Measurements from ENCODE around the gene HBP1. TPM values are rescaled to one million over a fixed set of nuclear protein-coding genes. Genes with fewer than 3 reads are reported as not detected.

HBP1 gene
- total and polyA plus RNA-seq, 2 of the 8 experiments (the other 6 are each of a cell fraction or from before 2014, with no cell fraction given): 28.9 to 29.2 TPM

DNA sequence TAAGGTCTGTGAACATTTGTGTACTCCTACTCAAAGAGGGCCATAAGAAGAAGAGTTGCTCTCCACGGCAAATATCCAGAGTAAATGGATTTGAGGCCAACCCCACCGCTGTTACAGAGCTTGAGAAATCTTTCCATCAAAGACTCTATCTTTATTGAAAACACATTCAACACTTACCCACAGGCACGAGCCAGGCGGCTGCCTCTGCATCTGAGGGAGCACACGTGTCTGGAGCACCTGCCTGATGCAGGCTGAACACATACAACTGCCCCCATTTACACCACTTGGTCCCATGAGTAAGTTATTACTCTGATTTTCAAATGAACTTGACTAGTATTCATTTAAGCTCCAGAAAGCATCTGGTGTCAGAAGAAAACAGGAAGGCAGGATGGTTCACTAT, 38.7 kb downstream of the HBP1 start:
- Histone ChIP-seq H2BK120ac (replicated peaks; ENCODE audit: low read depth, low read length) (no peak overlapping the region), H3K4me1 (replicated peaks in 1 of 4; ENCODE audit: control insufficient read depth in 3 of 4, insufficient read depth in 4 of 4, low read length in 3 of 4) (no peaks in the 10 kb centered on the region), H2BK15ac (ENCODE audit: low read length) (no peak overlapping the region), H3K79me2 (ENCODE audit: control insufficient read depth in 1 of 2, insufficient read depth in 2 of 2, low read length in 2 of 2) (no peaks in the 10 kb centered on the region), H3K79me1 (ENCODE audit: low read depth, low read length) (no peaks in the 10 kb centered on the region), H3K4ac (replicated peaks; ENCODE audit: insufficient read length, low read depth, low read length) (no peak overlapping the region), H2BK5ac (ENCODE audit: low read depth, low read length) (no peak overlapping the region), H4K8ac (ENCODE audit: extremely low read depth, insufficient read depth, low read length) (no peak overlapping the region), H4K91ac (replicated peaks; ENCODE audit: insufficient read length, low read length) (no peak overlapping the region), H3K36me3 (ENCODE audit: control insufficient read depth in 2 of 4, insufficient read depth in 4 of 4, low read length in 3 of 4) (peaks cover 0 to 23% (median 2%) of the 10 kb centered on the region in 4 experiments; a peak in 5 of 8 replicates), H4K20me1 (replicated peaks in 1 of 2; ENCODE audit: control insufficient read depth in 1 of 2, insufficient read depth in 2 of 2, low read length in 2 of 2) (peaks cover 0 to 2% of the 10 kb centered on the region in 2 experiments), H3K4me3 (ENCODE audit: extremely low read depth in 1 of 4, insufficient read depth in 2 of 4, low read depth in 3 of 4, low read length in 4 of 4) (no peak overlapping the region), H3K18ac (ENCODE audit: extremely low read depth, low read length) (no peak overlapping the region), H2BK12ac (ENCODE audit: low read depth, low read length) (no peak overlapping the region), H3K9me3 (ENCODE audit: insufficient read depth in 2 of 2, low read depth in 1 of 2, low read length in 1 of 2) (no peaks in the 10 kb centered on the region), H3K9ac (replicated peaks in 1 of 4; ENCODE audit: extremely low read depth in 1 of 4, low read depth in 3 of 4, low read length in 3 of 4) (no peak overlapping the region), H2AK5ac (ENCODE audit: low read depth, low read length) (no peak overlapping the region), H2BK20ac (ENCODE audit: low read length) (no peak overlapping the region), H3K56ac (replicated peaks; ENCODE audit: insufficient read length, low read depth, low read length) (no peak overlapping the region), H3K27ac (ENCODE audit: low read depth, low read length) (no peak overlapping the region), H2AFZ (ENCODE audit: low read length) (no peak overlapping the region), H3K23me2 (ENCODE audit: low read depth, low read length) (no peaks in the 10 kb centered on the region), H3K27me3 (replicated peaks in 1 of 4; ENCODE audit: control insufficient read depth in 3 of 4, extremely low read depth in 1 of 4, insufficient read depth in 3 of 4, low read length in 3 of 4) (no peaks in the 10 kb centered on the region), H4K5ac (ENCODE audit: insufficient read length, low read depth, low read length) (no peak overlapping the region), H3K23ac (ENCODE audit: insufficient read length) (no peak overlapping the region), H3K4me2 (ENCODE audit: insufficient read depth in 1 of 2, low read depth in 2 of 2, low read length in 2 of 2) (no peak overlapping the region), H3K14ac (ENCODE audit: insufficient read length) (no peak overlapping the region)
- POLR2A ChIA-PET (ENCODE audit: partially characterized antibody): no interaction called here
- FAIRE-seq (no peak), DNase-seq (ENCODE audit: low read depth in 1 of 2, low spot score in 2 of 2) (no peak)
- 88% methylated on average over 5 of the region's 5 CpGs; no CpG with 5 or more reads in 1 of the 2 experiments for WGBS, 2 experiments (ENCODE audit: extremely low coverage in 1 of 2, insufficient coverage in 1 of 2, insufficient read length in 1 of 2, insufficient replicate concordance in 2 of 2, low coverage in 1 of 2, low lambda C conversion rate in 2 of 2, missing lambda C conversion rate in 1 of 2)
- CTCF ChIA-PET (ENCODE audit: partially characterized antibody): interaction anchor here (0.6 to 1.9 kb wide), 4 partner anchors 13 to 77 kb away, joined by 3 to 6 read pairs (median 4); no protein-coding TSS in a partner anchor

Data from H1 (cell line).